HEK293T (cell line): ENCODE measurements around the gene KLHDC4.

Experiments used
- BHLHE40 ChIP-seq: fragments of 450-650 bp; IDR thresholded peaks from 2 replicates; pipeline ENCODE4 v1.6.1; 2016; ENCODE audit warnings: mild to moderate bottlenecking, moderate library complexity, borderline replicate concordance
- ELF4 ChIP-seq: fragments of 450-650 bp; IDR thresholded peaks from 2 replicates; pipeline ENCODE4 v1.6.1; 2017; ENCODE audit warnings: antibody characterized with exemption
- FOXA1 ChIP-seq: fragments of 450-650 bp; IDR thresholded peaks from 2 replicates; pipeline ENCODE4 v1.6.1; 2016; ENCODE audit warnings: mild to moderate bottlenecking
- FOXM1 ChIP-seq: fragments of 450-650 bp; IDR thresholded peaks from 2 replicates; pipeline ENCODE4 v1.6.1; 2017; ENCODE audit warnings: mild to moderate bottlenecking, borderline replicate concordance
- NFRKB ChIP-seq: fragments of 450-650 bp; IDR thresholded peaks from 2 replicates; pipeline ENCODE4 v1.6.1; 2016; ENCODE audit warnings: mild to moderate bottlenecking, moderate library complexity
- PKNOX1 ChIP-seq: fragments of 450-650 bp; IDR thresholded peaks from 2 replicates; pipeline ENCODE4 v1.6.1; 2016
- SP1 ChIP-seq: fragments of 450-650 bp; IDR thresholded peaks from 2 replicates; pipeline ENCODE4 v1.6.1; 2017
- SUZ12 ChIP-seq: fragments of 450-650 bp; IDR thresholded peaks from 2 replicates; pipeline ENCODE4 v1.6.1; 2016; ENCODE audit warnings: mild to moderate bottlenecking
- TARDBP ChIP-seq: fragments of 450-650 bp; IDR thresholded peaks from 2 replicates; pipeline ENCODE4 v1.6.1; 2016

GRCh38 chr16:87766485-87766797 lies 655 bp upstream of the KLHDC4 start:
- TF ChIP-seq NFRKB, result no peak
- no peak for TF ChIP-seq SUZ12
- no peak for TF ChIP-seq ELF4
- no peak for TF ChIP-seq FOXA1
- TF ChIP-seq TARDBP, result no peak
- no peak for TF ChIP-seq BHLHE40
- TF ChIP-seq SP1, result no peak
- TF ChIP-seq FOXM1, result no peak
- no peak for TF ChIP-seq PKNOX1
